Measurements from ENCODE around the gene ABR.

Gene ABR

DNA sequence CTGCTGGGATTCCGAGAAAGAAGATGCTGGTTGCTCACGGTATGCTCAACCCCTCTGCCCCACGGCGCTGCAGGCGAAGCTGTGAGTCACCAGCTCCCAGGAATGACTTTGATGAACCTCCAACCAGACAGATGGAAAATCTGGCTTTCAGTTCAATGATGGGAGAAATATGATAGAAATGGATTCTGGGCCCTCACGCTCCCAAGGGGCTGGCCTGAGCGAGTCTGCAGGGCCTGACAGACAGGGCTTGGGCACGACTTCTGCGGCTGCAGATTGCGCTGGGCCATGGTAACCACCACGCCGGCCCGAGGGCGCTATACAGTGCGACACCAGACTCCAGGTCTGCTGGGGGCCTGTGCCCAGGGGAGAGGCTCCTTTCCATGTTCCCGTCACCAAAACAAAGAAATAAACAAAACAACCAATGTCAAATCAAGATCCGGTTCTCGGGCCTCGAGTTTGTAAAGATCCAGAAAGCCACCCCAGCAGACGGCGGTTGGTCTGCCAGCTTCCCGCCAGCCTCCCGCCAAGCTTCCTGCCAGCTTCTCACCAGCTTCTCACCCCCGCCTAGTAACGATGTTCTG is 11.1 kb upstream of the ABR start:
- no peak overlapping the region for H3K4me3 ChIP-seq (ENCODE audit: low read depth, low read length)
- TF ChIP-seq, protein P1, sequence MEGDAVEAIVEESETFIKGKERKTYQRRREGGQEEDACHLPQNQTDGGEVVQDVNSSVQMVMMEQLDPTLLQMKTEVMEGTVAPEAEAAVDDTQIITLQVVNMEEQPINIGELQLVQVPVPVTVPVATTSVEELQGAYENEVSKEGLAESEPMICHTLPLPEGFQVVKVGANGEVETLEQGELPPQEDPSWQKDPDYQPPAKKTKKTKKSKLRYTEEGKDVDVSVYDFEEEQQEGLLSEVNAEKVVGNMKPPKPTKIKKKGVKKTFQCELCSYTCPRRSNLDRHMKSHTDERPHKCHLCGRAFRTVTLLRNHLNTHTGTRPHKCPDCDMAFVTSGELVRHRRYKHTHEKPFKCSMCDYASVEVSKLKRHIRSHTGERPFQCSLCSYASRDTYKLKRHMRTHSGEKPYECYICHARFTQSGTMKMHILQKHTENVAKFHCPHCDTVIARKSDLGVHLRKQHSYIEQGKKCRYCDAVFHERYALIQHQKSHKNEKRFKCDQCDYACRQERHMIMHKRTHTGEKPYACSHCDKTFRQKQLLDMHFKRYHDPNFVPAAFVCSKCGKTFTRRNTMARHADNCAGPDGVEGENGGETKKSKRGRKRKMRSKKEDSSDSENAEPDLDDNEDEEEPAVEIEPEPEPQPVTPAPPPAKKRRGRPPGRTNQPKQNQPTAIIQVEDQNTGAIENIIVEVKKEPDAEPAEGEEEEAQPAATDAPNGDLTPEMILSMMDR (IDR thresholded peaks at IDR 0.05; ENCODE audit: borderline replicate concordance, insufficient read depth, low read depth, low read length) = no peak

DNA sequence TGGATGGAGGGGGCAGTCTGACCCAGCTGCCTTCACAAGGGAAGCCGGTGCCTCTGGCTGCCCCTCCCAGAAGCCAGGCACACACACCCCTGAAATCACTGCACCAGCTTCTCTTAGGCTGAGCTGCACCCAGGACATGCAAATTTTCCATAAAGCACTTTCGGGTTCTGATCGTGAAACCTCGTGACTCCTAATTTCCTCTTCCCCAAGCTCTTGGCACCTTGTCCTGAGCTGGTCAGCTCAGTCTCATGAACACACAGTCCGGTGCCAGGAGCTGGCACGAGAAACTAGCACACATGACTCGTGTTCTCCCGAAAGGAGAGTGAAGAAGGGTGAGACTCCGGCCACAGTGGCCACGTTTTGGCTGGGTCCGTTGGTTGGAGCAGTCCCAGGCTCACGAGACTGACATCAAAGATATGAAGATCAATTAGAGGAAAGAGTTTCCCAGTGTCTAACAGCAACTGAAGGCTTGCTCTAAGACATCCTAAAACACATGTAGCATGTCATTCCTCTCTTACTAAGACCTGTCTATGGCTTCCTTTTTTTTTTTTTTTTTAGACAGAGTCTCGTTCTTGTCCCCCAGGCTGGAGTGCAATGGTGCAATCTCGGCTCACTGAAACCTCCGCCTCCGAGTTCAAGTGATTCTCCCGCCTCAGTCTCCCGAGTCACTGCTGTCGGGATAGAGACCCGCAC is 9.2 kb upstream of the ABR start:
- no peak overlapping the region for H3K4me3 ChIP-seq (ENCODE audit: low read depth, low read length)
- TF ChIP-seq, protein P1 (IDR thresholded peaks at IDR 0.05; ENCODE audit: borderline replicate concordance, insufficient read depth, low read depth, low read length) = no peak

DNA sequence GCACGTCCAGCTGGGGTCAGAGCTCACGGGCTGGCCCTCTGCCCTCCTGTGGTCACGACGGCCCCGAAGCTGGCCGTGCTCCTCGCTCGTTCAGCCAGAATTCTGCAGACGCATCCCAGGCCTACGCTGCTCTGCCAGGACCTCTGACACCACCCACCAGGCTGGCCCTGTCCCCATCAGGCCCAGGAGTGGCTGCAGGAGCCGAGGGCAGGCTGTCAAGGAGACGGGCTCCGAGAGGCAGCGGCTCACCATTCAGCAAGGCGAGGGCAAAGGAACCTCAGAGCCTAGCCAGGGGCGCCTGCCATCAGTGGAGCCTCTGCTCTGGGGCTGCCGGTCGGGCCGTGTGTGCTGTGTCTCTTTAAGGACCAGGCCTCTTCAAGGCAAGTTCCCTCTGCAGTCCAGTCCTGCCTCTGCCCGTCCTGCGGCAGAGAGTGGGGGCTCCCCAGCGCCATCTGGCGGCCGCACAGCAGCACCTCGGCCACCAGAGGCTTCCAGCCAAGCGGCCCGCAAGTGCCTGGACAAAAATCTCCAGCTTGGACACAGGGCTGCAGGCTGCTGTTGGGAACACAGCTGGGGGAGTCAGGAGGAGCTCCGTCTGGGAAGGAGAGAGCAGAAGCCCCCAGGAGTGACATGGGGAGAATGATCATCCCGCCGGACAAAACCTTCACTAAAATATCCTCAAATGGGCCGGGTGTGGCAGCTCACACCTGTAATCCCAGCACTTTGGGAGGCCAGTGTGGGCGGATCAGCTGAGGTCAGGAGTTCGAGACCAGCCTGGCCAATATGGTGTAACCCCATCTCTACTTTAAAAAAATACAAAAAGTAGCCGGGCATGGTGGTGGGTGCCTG is 7.4 kb upstream of the ABR start:
- H3K4me3 ChIP-seq (ENCODE audit: low read depth, low read length) = no peak overlapping the region
- TF ChIP-seq, protein P1 (IDR thresholded peaks at IDR 0.05; ENCODE audit: borderline replicate concordance, insufficient read depth, low read depth, low read length) = peak; percentile 99

DNA sequence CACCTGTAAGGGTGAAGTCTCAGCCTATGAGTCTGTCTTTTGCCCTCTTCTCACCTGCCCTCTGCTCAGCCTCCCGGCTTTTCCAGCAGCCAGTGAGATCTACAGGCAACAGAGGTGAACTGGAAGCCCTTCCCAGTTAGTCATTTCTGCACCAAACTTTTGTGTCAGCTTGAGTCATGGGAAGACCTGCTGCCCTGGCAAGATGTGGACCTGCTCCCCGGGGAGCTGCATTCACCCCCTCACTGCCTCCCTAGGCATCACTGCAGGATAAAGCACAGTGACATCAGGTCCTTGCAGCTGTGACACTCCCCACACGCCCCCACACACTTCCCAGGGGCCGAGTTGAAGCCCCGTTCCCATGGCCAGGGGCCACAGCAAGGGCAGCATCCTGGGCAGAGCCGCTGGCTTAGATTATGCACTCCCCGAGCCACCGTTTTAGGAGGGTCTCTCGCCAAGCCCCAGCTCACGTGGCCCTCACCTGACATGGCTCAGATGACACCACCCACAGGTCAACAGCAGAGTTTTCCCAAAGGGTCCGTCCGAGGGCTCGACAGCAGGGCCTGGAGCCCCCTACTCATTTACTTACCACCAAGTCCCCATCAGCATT is 6.5 kb upstream of the ABR start:
- H3K4me3 ChIP-seq (ENCODE audit: low read depth, low read length) = no peak overlapping the region
- TF ChIP-seq, protein P1 (IDR thresholded peaks at IDR 0.05; ENCODE audit: borderline replicate concordance, insufficient read depth, low read depth, low read length) = no peak

DNA sequence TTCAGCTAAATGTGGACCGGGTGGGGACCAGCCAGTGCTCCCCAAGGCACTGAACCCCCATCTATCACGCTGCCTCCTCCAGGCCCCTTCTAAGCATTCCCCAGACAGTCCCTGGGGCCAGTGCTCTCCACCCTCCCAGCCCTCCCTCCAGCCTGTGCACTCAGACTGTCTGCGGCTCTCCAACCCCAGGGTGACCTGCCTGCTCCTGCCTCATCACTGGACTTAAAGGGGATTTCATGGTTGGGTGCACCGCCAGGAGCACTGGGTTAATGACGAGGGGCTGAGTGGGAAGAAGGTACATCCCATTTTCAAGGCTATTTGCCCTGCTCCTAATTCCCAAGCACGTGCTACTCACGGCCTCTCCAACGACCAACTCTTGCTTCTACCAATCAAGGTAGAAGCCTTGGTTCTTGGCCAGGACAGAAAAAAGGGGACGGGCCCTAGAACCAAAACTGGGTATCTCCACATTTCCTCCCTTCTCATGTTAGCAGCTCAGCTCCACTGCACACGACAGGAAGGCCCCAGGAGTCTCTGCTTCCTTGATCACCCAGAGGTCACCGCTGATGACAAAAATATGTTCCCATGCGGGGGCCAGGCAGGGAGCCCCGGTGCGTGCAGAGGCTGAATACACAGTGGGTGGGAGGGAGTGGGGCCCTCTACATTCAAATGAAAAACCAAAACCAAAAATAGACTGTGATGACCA is 3.5 kb upstream of the ABR start:
- peak overlapping the region; percentile 17 for H3K4me3 ChIP-seq (ENCODE audit: low read depth, low read length)

DNA sequence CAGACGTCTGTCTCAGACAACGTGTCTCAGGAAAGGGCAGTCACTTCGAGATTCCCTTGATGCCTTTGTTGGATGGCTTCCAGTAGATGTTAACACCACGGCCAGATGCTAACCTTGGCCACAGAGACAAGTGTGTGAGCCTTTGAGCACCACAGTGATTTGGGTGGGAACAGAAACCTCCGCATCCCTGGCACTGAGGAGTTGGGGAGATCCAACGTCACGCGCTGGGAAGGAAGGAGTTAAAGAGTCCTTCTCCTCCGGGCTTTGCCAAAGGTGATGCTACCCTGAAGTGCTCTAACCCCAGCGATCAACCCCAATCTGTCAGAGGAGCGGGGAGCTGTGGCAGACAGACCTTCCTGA is 3.0 kb upstream of the ABR start:
- TF ChIP-seq, protein P1 (IDR thresholded peaks at IDR 0.05; ENCODE audit: borderline replicate concordance, insufficient read depth, low read depth, low read length) = no peak
- peak overlapping the region; percentile 17 for H3K4me3 ChIP-seq (ENCODE audit: low read depth, low read length)

More for the DNA sequence above, 3.5 kb upstream of the ABR start:
- TF ChIP-seq, protein P1 (IDR thresholded peaks at IDR 0.05; ENCODE audit: borderline replicate concordance, insufficient read depth, low read depth, low read length) = no peak

Measured in GM12875 (cell line).